Colonic mucosa (tissue), 4 donors: Measurements from ENCODE around the gene KCNMB1. TPM values are rescaled to one million over a fixed set of nuclear protein-coding genes. Genes with fewer than 3 reads are reported as not detected.
A peak's percentile ranks its signal among the peaks of the same experiment; 100 is the strongest.

ENCODE experiments used
- DNase-seq: peaks from one replicate; pipeline ENCODE4 v3.0.0-alpha.2; 2020
- H3K27ac ChIP-seq: fragments of 200-600 bp; one replicate; pipeline ENCODE4 v1.8.0; 2021
- H3K27me3 ChIP-seq: fragments of 200-600 bp; one replicate; pipeline ENCODE4 v1.8.0; 2021
- H3K36me3 ChIP-seq: fragments of 200-600 bp; one replicate; pipeline ENCODE4 v1.8.0; 2021
- H3K4me1 ChIP-seq: fragments of 200-600 bp; one replicate; pipeline ENCODE4 v1.8.0; 2021; ENCODE audit warnings: mild to moderate bottlenecking
- H3K4me3 ChIP-seq: fragments of 200-600 bp; one replicate; pipeline ENCODE4 v1.8.0; 2021
- H3K9ac ChIP-seq, 2 donors: one replicate each; pipeline ENCODE4 v1.7.0; 2013; ENCODE audit warnings: control low read depth in 2 of 2, low read depth in 2 of 2, low read length in 2 of 2
- H3K9me3 ChIP-seq: fragments of 200-600 bp; one replicate; pipeline ENCODE4 v1.8.0; 2021
- CTCF ChIP-seq: fragments of 200-600 bp; IDR thresholded peaks from one replicate; pipeline ENCODE4 v1.8.0; 2022; ENCODE audit warnings: antibody characterized with exemption, mild to moderate bottlenecking
- intact Hi-C: fragments of 100-400 bp; cut with DNase I; formaldehyde crosslinking; loops from one replicate; pipeline ENCODE4 v1.14.1; 2022
- total RNA-seq, 2 donors: library from RNA; stranded (reverse); fragmentation: NEBNext Ultra II Directional in 1 of 2; extraction: Animal tissue kit (Norgen Biotek cat#: 25700) in 1 of 2; gene quantifications; one replicate each; pipeline ENCODE4 v1.2.1, GENCODE V29; 2021
- donor health status: healthy.
- donor health status: DM: no; HTN: no; CAD: no.
- donor health status: DM: no; HTN: no; CAD: no.

The KCNMB1 gene
- total RNA-seq: 1 to 10 TPM in 1 of 2 donors, under 1 TPM in 1; 0.42 to 6.9 TPM

- DNase-seq: no peak
- intact Hi-C loops: no loop called here
- no peaks in the 10 kb centered on the region for H3K4me1 ChIP-seq
- peak within 1 kb of the TSS; percentile 55 for H3K27ac ChIP-seq
- no peak within 1 kb of the TSS for H3K9ac ChIP-seq
- H3K4me3 ChIP-seq: peak within 1 kb of the TSS; percentile 22
- no peaks in the 10 kb centered on the region for H3K27me3 ChIP-seq
- TF ChIP-seq CTCF: no peak
- H3K9me3 ChIP-seq: no peaks in the 10 kb centered on the region
- no peaks in the 10 kb centered on the region for H3K36me3 ChIP-seq
Observed at GRCh38 chr5:170388818-170389549, at the start of gene KCNMB1. KCNMB1 (minus strand) TSS chr5:170389367; CDS start chr5:170385447, 3,920 bp downstream.

- no peak overlapping the region for H3K27ac ChIP-seq
- H3K4me3 ChIP-seq: no peak overlapping the region
- DNase-seq: no peak
- no peaks in the 10 kb centered on the region for H3K9me3 ChIP-seq
- no peak overlapping the region for H3K9ac ChIP-seq
- intact Hi-C loops: loop anchor here (5.0 kb wide), 1 partner anchor 194 kb away; no protein-coding TSS in a partner anchor
- no peaks in the 10 kb centered on the region for H3K4me1 ChIP-seq
- TF ChIP-seq CTCF: no peak
- H3K36me3 ChIP-seq: no peaks in the 10 kb centered on the region
- H3K27me3 ChIP-seq: no peaks in the 10 kb centered on the region
Observed at GRCh38 chr5:170438581-170438980, 49.4 kb upstream of the KCNMB1 start.

- H3K9me3 ChIP-seq: no peaks in the 10 kb centered on the region
- intact Hi-C loops: loop anchor here (5.0 kb wide), 1 partner anchor 195 kb away; no protein-coding TSS in a partner anchor
- DNase-seq: no peak
- no peaks in the 10 kb centered on the region for H3K27me3 ChIP-seq
- TF ChIP-seq CTCF: no peak
- no peaks in the 10 kb centered on the region for H3K4me1 ChIP-seq
- H3K36me3 ChIP-seq: no peaks in the 10 kb centered on the region
- H3K9ac ChIP-seq: no peak overlapping the region
- no peak overlapping the region for H3K4me3 ChIP-seq
- no peak overlapping the region for H3K27ac ChIP-seq
Observed at GRCh38 chr5:170437621-170438375, 48.6 kb upstream of the KCNMB1 start.

DNA sequence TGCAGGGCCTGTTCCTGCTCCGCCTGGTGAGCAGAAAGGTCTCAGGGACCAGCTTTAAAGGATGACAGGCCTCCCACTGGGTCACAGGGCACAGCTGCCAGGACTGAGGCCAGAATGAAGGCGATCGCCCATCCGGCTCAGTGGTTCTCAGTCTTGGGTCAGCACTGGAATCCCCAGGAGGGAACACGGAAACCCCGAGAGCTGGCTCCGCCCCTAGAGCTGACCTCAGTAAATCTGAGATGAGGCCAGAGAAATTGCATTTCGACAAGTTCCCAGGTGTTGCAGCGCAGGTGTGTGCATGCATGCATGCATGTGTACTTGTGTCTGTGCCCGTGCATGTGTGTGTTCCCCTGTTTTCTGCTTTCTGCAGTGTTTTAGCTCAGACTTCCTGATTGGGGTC is 47.2 kb upstream of the KCNMB1 start:
- DNase-seq: no peak
- H3K27ac ChIP-seq: no peak overlapping the region
- no peak for TF ChIP-seq CTCF
- no peak overlapping the region for H3K4me3 ChIP-seq
- no peaks in the 10 kb centered on the region for H3K27me3 ChIP-seq
- intact Hi-C loops: loop anchor here (5.0 kb wide), 1 partner anchor 196 kb away; no protein-coding TSS in a partner anchor
- H3K36me3 ChIP-seq: no peaks in the 10 kb centered on the region
- H3K4me1 ChIP-seq: no peaks in the 10 kb centered on the region
- no peak overlapping the region for H3K9ac ChIP-seq
- H3K9me3 ChIP-seq: no peaks in the 10 kb centered on the region

GRCh38 chr5:170434966-170435605 is 45.9 kb upstream of the KCNMB1 start:
- H3K9me3 ChIP-seq: no peaks in the 10 kb centered on the region
- no peak overlapping the region for H3K9ac ChIP-seq
- no peaks in the 10 kb centered on the region for H3K36me3 ChIP-seq
- peak; percentile 95 for TF ChIP-seq CTCF
- H3K4me1 ChIP-seq: no peaks in the 10 kb centered on the region
- no peaks in the 10 kb centered on the region for H3K27me3 ChIP-seq
- H3K4me3 ChIP-seq: no peak overlapping the region
- DNase-seq: peak; percentile 38
- intact Hi-C loops: loop anchor here (5.0 kb wide), 1 partner anchor 197 kb away; no protein-coding TSS in a partner anchor
- H3K27ac ChIP-seq: no peak overlapping the region
